ENCODE measurements around the gene C4B. TPM values are rescaled to one million over a fixed set of nuclear protein-coding genes. Genes with fewer than 3 reads are reported as not detected.

The C4B gene
- total RNA-seq, 4 donors from 2014 or later: 11.0 to 80.0 (median 20.3) TPM

- peaks cover 0 to 60% (median 0%) of the 10 kb centered on the region in 3 donors for H3K36me3 ChIP-seq
- DNase-seq: peak in 1 of 3 donors; percentile 44
Observed at GRCh38 chr6:31968791-31969711, 45.5 kb upstream of the C4B start.

DNA sequence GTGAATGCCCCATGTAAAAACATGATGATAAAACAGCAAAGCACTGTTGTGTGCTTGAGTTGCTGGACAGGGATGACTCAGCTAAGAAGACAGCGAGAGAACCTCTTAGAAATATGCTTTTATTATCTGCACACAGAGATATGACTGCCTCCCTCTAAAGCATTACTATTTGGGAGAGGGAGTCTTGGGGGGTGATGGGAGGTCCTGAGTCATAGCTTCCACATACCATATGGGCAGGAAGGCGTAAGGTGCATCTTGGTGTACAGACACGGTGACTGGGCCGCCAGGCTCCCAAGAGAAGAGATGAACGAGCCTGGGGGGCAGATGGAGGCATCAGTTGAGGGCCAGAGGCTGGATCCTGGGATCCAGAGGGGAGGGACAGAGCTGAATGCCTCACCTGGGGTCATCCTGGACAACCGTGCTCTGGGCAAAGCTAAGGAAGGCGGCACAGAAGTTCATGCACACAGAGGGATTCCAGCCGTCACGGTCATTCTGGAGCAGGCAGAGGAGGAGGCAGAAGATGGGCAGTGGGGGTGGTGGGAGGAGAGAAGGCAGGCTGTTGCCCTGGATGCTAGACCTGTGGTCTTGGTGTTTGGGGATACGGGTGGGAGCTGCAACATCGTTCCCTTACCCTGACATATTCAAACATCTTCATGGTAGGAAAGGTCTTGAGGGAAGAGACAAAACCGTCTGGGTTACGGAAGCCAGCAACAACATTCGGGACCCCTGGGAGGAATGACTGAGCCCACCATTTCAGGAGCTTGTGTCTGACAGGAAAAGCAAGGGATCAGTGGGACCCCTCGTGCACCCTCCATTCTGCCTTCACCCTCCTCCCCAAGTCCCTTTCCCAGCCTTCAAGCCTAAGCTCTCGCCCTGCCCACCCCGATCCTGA, 44.6 kb upstream of the C4B start:
- Histone ChIP-seq H3K27me3 (no peaks in the 10 kb centered on the region), H3K36me3 (peaks cover 0 to 52% (median 0%) of the 10 kb centered on the region in 3 donors), H3K27ac (peak overlapping the region in 1 of 4 donors; percentile 19), H3K4me1 (peaks cover 0 to 25% (median 12%) of the 10 kb centered on the region in 4 donors), H3K4me3 (no peak overlapping the region), H3K9me3 (no peaks in the 10 kb centered on the region)
- DNase-seq: peak in 1 of 3 donors; percentile 37
- TF ChIP-seq POLR2A (IDR thresholded peaks at IDR 0.05): no peak
- TF ChIP-seq, protein P1, sequence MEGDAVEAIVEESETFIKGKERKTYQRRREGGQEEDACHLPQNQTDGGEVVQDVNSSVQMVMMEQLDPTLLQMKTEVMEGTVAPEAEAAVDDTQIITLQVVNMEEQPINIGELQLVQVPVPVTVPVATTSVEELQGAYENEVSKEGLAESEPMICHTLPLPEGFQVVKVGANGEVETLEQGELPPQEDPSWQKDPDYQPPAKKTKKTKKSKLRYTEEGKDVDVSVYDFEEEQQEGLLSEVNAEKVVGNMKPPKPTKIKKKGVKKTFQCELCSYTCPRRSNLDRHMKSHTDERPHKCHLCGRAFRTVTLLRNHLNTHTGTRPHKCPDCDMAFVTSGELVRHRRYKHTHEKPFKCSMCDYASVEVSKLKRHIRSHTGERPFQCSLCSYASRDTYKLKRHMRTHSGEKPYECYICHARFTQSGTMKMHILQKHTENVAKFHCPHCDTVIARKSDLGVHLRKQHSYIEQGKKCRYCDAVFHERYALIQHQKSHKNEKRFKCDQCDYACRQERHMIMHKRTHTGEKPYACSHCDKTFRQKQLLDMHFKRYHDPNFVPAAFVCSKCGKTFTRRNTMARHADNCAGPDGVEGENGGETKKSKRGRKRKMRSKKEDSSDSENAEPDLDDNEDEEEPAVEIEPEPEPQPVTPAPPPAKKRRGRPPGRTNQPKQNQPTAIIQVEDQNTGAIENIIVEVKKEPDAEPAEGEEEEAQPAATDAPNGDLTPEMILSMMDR (IDR thresholded peaks at IDR 0.05): no peak

More at GRCh38 chr6:31968791-31969711, 45.5 kb upstream of the C4B start:
- Histone ChIP-seq H3K9me3 (no peaks in the 10 kb centered on the region), H3K27me3 (no peaks in the 10 kb centered on the region), H3K27ac (no peak overlapping the region), H3K4me3 (no peak overlapping the region), H3K4me1 (peaks cover 0 to 25% (median 12%) of the 10 kb centered on the region in 4 donors)
- no peak for TF ChIP-seq POLR2A (IDR thresholded peaks at IDR 0.05)
- TF ChIP-seq, protein P1 (IDR thresholded peaks at IDR 0.05): no peak

GRCh38 chr6:31970604-31971271, 43.9 kb upstream of the C4B start:
- peak overlapping the region; percentile 87 to 98 (median 92) for H3K27ac ChIP-seq
- H3K4me3 ChIP-seq: peak overlapping the region in 3 of 4 donors; percentile 70 to 91 (median 77)
- TF ChIP-seq, protein P1 (IDR thresholded peaks at IDR 0.05): no peak
- TF ChIP-seq POLR2A (IDR thresholded peaks at IDR 0.05): no peak
- peak in 1 of 3 donors; percentile 53 for DNase-seq
- peaks cover 0 to 44% (median 0%) of the 10 kb centered on the region in 3 donors for H3K36me3 ChIP-seq
- H3K9me3 ChIP-seq: no peaks in the 10 kb centered on the region
- H3K27me3 ChIP-seq: no peaks in the 10 kb centered on the region
- peaks cover 0 to 25% (median 12%) of the 10 kb centered on the region in 4 donors for H3K4me1 ChIP-seq

GRCh38 chr6:31971279-31971992, 43.2 kb upstream of the C4B start:
- Histone ChIP-seq H3K27me3 (no peaks in the 10 kb centered on the region), H3K4me1 (peaks cover 0 to 25% (median 12%) of the 10 kb centered on the region in 4 donors), H3K9me3 (no peaks in the 10 kb centered on the region), H3K27ac (peak overlapping the region; percentile 87 to 98 (median 92)), H3K36me3 (peaks cover 0 to 37% (median 0%) of the 10 kb centered on the region in 3 donors), H3K4me3 (peak overlapping the region; percentile 70 to 91 (median 74))
- TF ChIP-seq, protein P1 (IDR thresholded peaks at IDR 0.05): no peak
- no peak for TF ChIP-seq POLR2A (IDR thresholded peaks at IDR 0.05)
- DNase-seq: peak in 1 of 3 donors; percentile 51
